HUES48 (cell line): Measurements from ENCODE around the gene DAB1.

Experiments
- H3K27ac ChIP-seq: one replicate; pipeline ENCODE4 v1.7.0; 2013; ENCODE audit warnings: low read depth, low read length, inconsistent platforms
- H3K27me3 ChIP-seq: 2 replicates; pipeline ENCODE4 v1.6.1; 2013; ENCODE audit warnings: mild to moderate bottlenecking, low read length; ENCODE audit not compliant: control insufficient read depth, insufficient read depth
- H3K36me3 ChIP-seq: 2 replicates; pipeline ENCODE4 v1.6.1; 2013; ENCODE audit warnings: low read length; ENCODE audit not compliant: control insufficient read depth, insufficient read depth
- H3K4me1 ChIP-seq: 2 replicates; pipeline ENCODE4 v1.6.1; 2013; ENCODE audit warnings: mild to moderate bottlenecking, low read length; ENCODE audit not compliant: control insufficient read depth, insufficient read depth
- H3K4me3 ChIP-seq: 2 replicates; pipeline ENCODE4 v1.5.1; 2013; ENCODE audit warnings: mild to moderate bottlenecking, low read depth, low read length
- H3K9ac ChIP-seq: 2 replicates; pipeline ENCODE4 v1.6.1; 2013; ENCODE audit warnings: mild to moderate bottlenecking, low read depth, low read length, moderate library complexity
- H3K9me3 ChIP-seq: 2 replicates; pipeline ENCODE4 v1.6.1; 2013; ENCODE audit warnings: low read length; ENCODE audit not compliant: control insufficient read depth, insufficient read depth

The DAB1 gene

DNA sequence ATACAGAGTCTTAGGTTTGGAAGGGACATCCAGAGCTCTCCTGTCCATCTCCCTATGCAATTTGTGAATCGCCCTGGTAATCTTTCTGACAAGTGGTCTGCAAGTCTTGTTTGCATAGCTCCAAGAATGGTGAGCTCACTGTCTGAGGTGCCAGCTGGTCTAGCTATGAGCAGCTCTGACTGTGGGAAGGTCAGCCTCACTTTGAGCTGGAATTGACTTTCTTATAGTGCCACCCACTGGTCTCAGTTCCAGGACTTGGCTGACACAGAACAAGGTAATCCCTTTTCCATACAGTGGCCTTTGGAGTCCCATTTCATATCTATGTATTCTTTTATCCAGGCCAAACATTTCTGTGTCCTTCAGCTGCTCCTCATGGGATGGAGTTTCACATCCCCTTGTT is 362.5 kb downstream of the DAB1 start:
- no peaks in the 10 kb centered on the region for H3K9me3 ChIP-seq
- no peak overlapping the region for H3K9ac ChIP-seq
- H3K4me1 ChIP-seq, result no peaks in the 10 kb centered on the region
- no peak overlapping the region for H3K27ac ChIP-seq
- no peaks in the 10 kb centered on the region for H3K27me3 ChIP-seq
- no peak overlapping the region for H3K4me3 ChIP-seq
- H3K36me3 ChIP-seq, result no peaks in the 10 kb centered on the region

DNA sequence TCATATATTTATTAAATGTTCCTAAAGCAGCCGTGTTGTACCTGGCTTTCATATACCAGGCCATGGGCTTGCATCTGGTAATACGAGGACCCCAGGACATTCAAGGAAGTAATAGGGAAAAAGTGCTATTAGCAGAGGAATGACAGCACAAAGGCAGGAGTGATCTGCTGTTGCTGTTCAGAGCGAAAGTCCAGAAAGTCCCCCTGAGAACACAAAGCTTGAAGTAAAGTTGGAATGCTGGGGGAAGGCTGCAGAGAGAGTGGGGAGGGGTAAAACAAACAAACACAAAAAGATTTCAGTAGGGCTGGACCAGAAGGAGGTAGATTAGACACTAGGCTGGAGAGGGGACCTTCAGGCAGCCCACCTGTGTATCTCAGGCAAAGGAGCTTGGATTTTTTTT is 363.4 kb downstream of the DAB1 start:
- H3K4me3 ChIP-seq, result no peak overlapping the region
- no peaks in the 10 kb centered on the region for H3K27me3 ChIP-seq
- no peak overlapping the region for H3K27ac ChIP-seq
- no peaks in the 10 kb centered on the region for H3K9me3 ChIP-seq
- no peaks in the 10 kb centered on the region for H3K36me3 ChIP-seq
- H3K4me1 ChIP-seq, result no peaks in the 10 kb centered on the region
- H3K9ac ChIP-seq, result no peak overlapping the region

GRCh38 chr1:57058652-57059501 is 365.0 kb downstream of the DAB1 start:
- Histone ChIP-seq H3K36me3 (no peaks in the 10 kb centered on the region), H3K4me3 (no peak overlapping the region), H3K9me3 (no peaks in the 10 kb centered on the region), H3K27ac (no peak overlapping the region), H3K27me3 (no peaks in the 10 kb centered on the region), H3K4me1 (no peaks in the 10 kb centered on the region), H3K9ac (no peak overlapping the region)

GRCh38 chr1:57048856-57049255 is 375.0 kb downstream of the DAB1 start:
- H3K4me1 ChIP-seq, result peaks cover 18% of the 10 kb centered on the region
- no peaks in the 10 kb centered on the region for H3K9me3 ChIP-seq
- H3K27ac ChIP-seq, result peak overlapping the region; percentile 29
- H3K4me3 ChIP-seq, result 0 out of 2 replicates have a peak overlapping the region, but pooled peaks have one; percentile 9
- H3K36me3 ChIP-seq, result no peaks in the 10 kb centered on the region
- no peak overlapping the region for H3K9ac ChIP-seq
- no peaks in the 10 kb centered on the region for H3K27me3 ChIP-seq

GRCh38 chr1:57046462-57046861 is 377.4 kb downstream of the DAB1 start:
- no peak overlapping the region for H3K27ac ChIP-seq
- no peaks in the 10 kb centered on the region for H3K9me3 ChIP-seq
- H3K27me3 ChIP-seq, result no peaks in the 10 kb centered on the region
- peaks cover 18% of the 10 kb centered on the region for H3K4me1 ChIP-seq
- no peaks in the 10 kb centered on the region for H3K36me3 ChIP-seq
- H3K4me3 ChIP-seq, result no peak overlapping the region
- H3K9ac ChIP-seq, result no peak overlapping the region

DNA sequence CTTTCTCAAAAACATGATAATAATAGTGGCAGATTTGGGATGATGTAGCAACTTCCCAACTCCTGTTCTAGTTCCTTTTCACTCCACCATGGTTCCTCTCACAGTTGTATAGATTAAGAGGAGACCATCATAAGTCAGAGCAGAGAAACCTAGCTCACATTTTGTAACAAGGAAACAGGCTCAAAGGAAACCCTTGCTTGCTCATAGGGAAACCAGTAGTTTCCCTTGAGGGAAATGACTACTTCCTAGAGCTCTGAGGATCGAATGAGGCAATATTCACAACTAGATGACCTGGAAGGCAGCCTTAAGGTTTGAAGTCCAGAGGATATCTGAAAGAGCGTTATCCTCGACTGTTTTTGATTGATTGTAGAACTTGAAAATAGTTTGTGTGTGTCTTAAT is 382.0 kb downstream of the DAB1 start:
- Histone ChIP-seq H3K27ac (no peak overlapping the region), H3K27me3 (no peaks in the 10 kb centered on the region), H3K36me3 (no peaks in the 10 kb centered on the region), H3K4me1 (no peaks in the 10 kb centered on the region), H3K4me3 (no peak overlapping the region), H3K9ac (no peak overlapping the region), H3K9me3 (no peaks in the 10 kb centered on the region)

DNA sequence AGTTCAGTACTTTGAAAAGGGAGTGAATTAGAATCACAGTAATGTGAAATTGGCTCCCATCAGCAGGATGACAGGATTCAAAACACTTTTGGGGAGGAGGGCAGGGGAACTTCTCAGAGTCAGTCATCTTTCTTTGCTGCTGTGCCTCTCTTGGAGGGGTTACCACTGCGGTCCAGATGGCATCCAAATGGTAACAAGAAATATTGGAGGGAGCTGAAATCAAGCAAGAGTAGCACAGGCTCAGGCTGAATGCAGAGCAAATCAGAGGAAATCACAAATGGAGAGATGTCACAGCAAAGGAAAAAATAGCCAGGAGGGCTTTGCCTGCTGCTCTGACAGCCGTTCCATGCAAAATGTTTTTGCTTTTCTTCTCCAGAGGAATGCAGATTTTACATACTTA is 383.0 kb downstream of the DAB1 start:
- Histone ChIP-seq H3K4me3 (no peak overlapping the region), H3K9me3 (no peaks in the 10 kb centered on the region), H3K9ac (no peak overlapping the region), H3K36me3 (no peaks in the 10 kb centered on the region), H3K27ac (no peak overlapping the region), H3K27me3 (no peaks in the 10 kb centered on the region), H3K4me1 (no peaks in the 10 kb centered on the region)

DNA sequence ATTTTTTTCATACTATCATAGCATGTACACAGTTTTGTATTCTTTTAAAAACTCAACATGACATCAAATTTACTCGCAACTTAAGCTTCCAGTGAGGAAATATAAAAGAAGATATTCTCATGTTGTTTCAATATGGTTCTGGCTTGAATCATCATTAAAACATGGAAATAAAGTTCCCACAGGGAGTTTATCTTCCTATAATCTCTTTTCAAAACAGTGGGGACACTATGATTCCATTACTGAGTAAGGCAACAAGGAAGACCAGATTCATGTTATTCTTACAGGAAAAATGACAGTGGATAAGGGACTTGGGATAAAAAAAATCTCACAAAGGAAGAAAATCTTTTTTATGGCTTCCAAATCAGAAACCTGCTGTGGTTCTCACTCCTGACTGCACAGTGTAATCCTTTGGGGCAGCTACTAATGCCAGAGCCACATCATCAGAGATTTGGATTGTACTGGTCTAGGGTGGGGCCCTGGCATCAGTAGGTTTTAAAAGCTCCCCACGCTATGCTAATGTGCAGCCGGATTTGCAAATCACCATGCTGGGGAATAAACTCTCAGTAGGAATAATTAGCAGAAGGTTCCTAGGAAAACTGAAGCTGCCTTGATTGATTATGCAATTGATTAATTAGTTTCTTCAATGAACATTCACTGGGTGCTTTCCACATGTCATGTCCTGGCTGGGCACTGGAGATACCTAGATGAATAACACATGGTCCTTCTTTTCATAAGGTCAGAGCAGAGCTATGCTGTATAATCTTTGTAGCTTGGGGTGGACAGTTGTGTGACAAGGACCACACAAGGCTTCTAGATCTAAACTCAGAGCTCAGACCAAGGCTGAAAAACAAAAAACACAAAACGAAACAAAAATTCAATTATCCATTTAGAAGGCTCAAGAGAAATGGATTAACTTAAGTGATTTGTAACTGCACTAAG is 386.9 kb downstream of the DAB1 start:
- Histone ChIP-seq H3K9ac (no peak overlapping the region), H3K36me3 (no peaks in the 10 kb centered on the region), H3K9me3 (no peaks in the 10 kb centered on the region), H3K4me1 (no peaks in the 10 kb centered on the region), H3K27ac (no peak overlapping the region), H3K4me3 (no peak overlapping the region), H3K27me3 (no peaks in the 10 kb centered on the region)

DNA sequence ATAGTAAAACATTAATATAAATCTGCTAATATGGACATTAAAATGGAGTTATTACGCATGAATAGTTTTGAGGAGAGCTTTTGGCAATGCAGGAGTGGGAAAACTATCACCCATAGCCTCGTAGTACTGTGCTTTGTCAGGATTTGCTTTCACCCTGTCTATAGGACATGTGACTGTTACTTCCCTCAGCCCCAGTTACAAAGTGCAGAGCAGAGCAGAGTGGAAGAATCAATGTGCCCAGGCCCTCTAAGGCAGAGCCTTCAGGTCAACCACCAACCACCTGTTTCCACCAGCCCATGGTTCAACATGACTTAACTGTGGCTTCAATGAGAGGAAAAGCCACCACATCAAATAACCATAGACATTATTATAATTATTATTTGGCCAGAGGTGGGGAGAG is 389.1 kb downstream of the DAB1 start:
- H3K27me3 ChIP-seq, result no peaks in the 10 kb centered on the region
- no peaks in the 10 kb centered on the region for H3K9me3 ChIP-seq
- H3K27ac ChIP-seq, result no peak overlapping the region
- H3K36me3 ChIP-seq, result no peaks in the 10 kb centered on the region
- no peaks in the 10 kb centered on the region for H3K4me1 ChIP-seq
- H3K9ac ChIP-seq, result no peak overlapping the region
- no peak overlapping the region for H3K4me3 ChIP-seq

DNA sequence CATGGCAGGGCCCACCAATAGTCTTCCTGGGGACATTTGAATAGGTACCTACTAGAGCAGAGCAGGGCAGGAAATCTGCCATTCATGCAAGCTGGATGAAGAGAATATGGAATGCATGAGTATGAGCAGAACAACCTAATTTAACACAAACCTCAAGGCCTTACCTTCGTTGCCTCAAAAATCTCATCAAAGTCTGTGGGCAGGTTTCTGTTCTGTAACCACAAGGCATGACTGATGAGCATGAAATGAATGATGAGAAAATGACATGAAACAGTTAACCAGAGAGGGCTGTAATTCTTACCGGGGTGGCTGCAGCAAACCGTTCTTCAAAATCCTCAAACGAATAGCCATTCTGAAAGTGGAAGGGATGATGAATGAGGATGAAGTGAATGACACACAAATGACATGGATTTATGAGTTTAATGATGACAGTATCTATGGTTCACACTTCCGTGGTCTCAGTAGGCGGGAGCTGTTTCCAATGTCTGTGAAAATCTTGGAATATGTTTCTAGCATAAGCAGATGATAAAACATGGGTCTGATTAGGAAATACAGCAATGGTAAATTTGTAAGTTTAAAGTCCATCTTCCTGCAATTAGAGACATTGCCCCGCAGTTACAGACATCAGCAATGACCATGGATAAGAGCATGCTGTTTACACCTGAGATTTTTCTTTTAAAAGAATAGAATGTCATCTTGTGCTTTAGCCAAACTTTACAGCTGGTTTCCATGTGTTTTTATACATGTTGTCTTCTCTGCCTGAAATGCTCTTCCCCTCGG is 390.4 kb downstream of the DAB1 start:
- Histone ChIP-seq H3K9me3 (peaks cover 6% of the 10 kb centered on the region), H3K27ac (no peak overlapping the region), H3K4me1 (no peaks in the 10 kb centered on the region), H3K27me3 (no peaks in the 10 kb centered on the region), H3K4me3 (no peak overlapping the region), H3K9ac (no peak overlapping the region), H3K36me3 (no peaks in the 10 kb centered on the region)
